GM12873 (cell line): ENCODE data around the gene CX3CL1.

Experiments
- TF ChIP-seq, protein P1 (sequence below): IDR thresholded peaks from 2 replicates; pipeline ENCODE4 v1.5.1; 2012; ENCODE audit warnings: low read depth, mild to moderate bottlenecking, moderate library complexity, low read length, control low read depth; ENCODE audit not compliant: insufficient read depth; ENCODE audit errors: missing control alignments

CX3CL1 gene

DNA sequence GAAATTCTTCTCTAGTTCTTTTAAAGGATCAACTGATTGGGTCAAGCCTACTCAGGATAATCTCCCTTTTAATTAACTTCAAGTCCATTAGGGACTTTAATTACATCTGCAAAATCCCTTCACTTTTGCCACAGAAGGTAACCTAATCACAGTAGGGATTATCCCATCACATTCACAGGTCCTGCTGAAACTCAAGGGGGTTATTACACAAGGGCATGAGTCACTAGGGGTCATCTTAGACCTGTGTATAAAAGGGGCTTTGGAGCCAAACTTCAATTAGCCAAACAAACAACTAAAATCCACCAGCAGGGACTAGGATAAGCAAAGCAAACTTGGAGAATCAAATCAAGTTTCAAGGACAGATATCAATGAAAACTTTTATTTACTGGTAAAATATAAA is 55.5 kb downstream of the CX3CL1 start:
- TF ChIP-seq, protein P1, sequence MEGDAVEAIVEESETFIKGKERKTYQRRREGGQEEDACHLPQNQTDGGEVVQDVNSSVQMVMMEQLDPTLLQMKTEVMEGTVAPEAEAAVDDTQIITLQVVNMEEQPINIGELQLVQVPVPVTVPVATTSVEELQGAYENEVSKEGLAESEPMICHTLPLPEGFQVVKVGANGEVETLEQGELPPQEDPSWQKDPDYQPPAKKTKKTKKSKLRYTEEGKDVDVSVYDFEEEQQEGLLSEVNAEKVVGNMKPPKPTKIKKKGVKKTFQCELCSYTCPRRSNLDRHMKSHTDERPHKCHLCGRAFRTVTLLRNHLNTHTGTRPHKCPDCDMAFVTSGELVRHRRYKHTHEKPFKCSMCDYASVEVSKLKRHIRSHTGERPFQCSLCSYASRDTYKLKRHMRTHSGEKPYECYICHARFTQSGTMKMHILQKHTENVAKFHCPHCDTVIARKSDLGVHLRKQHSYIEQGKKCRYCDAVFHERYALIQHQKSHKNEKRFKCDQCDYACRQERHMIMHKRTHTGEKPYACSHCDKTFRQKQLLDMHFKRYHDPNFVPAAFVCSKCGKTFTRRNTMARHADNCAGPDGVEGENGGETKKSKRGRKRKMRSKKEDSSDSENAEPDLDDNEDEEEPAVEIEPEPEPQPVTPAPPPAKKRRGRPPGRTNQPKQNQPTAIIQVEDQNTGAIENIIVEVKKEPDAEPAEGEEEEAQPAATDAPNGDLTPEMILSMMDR: no peak

DNA sequence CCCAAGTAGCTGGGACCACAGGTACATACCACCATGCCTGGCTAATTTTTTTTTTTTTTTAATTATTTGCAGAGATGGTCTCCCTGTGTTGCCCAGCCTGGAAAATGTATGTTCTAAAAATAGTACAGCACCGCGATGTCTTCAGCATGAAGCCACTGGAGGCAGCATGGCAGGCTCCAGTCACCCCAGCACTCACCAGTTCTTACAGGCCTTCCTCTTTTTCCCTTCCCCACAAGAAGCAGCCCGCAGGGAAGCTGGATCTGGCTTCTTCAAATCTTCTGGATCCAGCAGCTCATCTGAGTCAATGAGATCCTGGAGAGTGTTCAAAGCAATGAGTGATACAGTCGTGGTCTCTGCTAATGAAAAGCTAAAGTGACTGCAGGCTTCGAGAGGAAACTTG is 58.7 kb downstream of the CX3CL1 start:
- TF ChIP-seq, protein P1: no peak

DNA sequence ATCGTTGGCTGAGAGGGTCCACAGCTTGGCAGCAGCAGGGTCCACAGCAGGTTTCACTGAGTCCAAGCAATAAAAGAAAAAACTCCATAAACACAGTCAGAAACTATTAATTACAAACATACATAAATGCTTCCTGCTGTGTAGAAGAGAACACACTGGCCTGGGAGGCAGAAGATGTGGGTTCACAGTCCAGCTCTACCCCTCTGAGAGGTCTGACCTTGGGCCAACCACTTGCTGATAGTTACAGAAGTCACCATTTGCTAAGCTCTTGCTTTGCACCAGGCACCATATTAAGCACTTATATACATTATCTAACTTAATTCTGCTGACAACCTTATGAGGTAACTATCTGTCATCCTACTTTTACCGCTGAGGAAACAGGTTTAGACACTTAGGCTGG is 60.2 kb downstream of the CX3CL1 start:
- TF ChIP-seq, protein P1: no peak

DNA sequence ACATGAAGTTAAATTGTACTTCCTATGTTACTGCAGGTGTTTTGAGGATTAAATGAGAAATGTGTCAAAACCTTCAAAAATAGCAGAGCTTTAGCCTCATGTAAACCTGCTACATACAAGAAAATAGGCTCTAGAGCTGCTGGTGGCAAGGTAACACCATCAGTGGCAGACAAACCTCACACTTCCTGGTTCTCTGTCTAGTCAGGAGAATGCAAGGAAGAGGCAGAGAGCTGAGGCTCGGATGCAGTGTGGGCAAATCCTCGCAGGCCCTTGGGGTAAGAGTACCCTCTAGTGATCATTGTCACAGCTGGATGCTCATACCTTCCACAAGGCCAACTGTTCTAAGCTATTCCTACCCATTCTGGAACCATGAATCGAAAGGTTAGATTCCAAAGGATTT is 60.7 kb downstream of the CX3CL1 start:
- TF ChIP-seq, protein P1: no peak

DNA sequence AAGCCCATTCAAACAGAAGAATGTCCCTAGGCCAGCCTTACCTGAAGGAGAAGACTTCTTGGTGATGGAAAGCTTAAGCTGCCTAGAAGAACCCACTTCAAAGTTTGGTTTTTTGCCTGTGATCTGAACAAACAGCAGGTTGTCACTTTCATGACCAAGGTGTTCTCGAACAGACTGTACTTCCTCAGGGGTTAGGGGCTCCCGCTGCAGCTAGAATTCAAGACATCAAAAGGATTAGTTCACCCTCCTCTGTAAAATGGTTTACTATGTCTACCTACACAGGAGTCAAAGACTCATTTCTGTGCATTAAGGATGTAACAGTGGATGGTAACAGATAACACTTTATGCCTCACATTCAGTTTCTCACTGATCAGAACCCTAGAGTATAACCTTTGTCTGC is 61.7 kb downstream of the CX3CL1 start:
- TF ChIP-seq, protein P1: no peak
